Measurements from ENCODE around the gene TPM3.

Gene TPM3

GRCh38 chr1:154199563-154199879 is 7.6 kb upstream of the TPM3 start:
- DNase-seq, result no peak

DNA sequence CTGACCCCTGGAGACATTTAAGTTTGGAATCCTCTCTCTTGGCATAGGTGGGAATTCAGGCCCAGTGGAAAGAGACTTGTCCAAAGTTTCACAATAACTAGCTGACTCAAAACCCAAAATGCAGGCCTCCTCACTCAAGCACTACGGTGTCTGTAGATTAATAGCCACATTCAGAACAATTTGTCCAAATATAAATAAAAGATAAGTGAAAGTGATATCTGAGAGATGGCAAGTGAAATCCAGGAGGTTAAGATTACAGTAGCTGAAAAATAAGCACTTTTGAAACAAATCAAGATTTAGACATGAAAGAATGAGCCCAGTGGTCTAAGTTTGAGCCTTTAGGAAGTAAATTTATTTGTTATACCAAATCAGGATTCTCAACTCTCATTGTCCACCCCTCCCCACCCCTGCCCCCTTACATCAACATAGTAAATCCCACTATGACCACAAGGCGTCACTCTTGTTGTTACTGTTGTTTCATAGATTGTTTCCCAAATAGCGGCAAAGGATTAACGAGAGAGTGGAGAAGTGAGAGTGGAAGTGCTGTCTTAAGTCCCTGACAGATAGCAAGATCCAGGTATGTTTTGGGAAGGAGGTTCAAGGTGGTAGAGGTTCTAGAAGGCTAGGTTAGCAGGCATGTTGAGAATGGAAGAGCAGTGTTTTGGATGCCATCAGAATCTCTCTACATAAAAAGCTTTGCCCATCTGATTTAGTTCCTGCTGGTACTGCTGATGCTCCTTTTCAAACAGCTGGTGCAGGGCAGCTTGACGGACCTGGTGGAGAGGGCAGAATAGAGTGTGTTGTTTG is 7.1 kb upstream of the TPM3 start:
- DNase-seq, result no peak

GRCh38 chr1:154193821-154194220 is 1.9 kb upstream of the TPM3 start:
- peak; percentile 91 for DNase-seq

GRCh38 chr1:154192476-154192875 is 576 bp upstream of the TPM3 start:
- DNase-seq, result no peak

- DNase-seq, result no peak
Observed at GRCh38 chr1:154190550-154190949, 1.4 kb downstream of the TPM3 start.

DNA sequence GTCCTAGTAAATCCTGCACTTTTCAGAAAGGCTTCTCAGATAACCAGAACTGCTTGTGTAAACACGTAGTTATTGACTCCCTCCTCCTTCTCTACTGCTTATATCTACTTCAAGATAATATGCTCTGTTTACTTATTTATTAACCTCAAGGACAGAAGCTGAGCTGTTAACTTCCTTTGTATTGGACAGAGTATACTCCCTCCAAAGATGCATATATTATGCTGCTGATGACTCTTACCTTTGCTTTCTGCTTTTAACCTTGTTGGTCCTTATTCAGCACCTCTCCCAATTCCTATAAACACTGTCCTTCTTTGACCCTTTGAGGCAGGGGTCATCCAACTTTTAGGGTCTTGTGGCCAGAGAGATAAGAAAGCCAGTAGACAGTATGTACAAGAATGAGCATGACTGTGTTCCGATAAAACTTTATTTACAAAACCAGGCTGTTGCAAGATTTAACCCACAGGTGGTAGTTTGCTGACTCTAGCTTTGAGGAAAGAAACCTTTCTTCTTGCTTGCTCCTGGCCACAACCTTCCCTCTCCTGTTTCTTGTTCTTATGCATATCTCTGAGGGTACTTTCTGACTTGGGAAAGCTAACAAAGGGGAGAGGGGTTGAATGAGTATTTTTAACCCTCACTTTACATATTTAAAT is 4.9 kb downstream of the TPM3 start:
- DNase-seq, result peak; percentile 17

DNA sequence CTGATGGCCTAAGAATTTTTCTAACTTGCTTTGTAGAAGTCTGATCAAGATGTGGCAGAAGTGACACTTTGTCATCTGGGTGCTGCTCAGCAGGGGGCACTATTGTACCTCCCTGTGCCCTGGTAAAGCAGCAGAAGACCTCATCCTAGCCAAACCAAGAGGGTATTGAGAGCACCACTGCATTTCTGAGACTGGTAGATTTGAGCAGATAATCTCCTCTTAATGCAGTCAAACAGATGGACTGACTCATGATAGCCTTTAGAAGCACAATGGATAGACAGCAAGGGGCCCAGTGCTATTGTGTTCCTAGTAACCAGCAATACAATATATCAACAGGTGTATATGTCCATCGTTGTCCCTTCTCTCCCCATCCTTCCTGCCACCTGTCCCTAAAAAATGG is 5.7 kb downstream of the TPM3 start:
- peak; percentile 63 for DNase-seq

DNA sequence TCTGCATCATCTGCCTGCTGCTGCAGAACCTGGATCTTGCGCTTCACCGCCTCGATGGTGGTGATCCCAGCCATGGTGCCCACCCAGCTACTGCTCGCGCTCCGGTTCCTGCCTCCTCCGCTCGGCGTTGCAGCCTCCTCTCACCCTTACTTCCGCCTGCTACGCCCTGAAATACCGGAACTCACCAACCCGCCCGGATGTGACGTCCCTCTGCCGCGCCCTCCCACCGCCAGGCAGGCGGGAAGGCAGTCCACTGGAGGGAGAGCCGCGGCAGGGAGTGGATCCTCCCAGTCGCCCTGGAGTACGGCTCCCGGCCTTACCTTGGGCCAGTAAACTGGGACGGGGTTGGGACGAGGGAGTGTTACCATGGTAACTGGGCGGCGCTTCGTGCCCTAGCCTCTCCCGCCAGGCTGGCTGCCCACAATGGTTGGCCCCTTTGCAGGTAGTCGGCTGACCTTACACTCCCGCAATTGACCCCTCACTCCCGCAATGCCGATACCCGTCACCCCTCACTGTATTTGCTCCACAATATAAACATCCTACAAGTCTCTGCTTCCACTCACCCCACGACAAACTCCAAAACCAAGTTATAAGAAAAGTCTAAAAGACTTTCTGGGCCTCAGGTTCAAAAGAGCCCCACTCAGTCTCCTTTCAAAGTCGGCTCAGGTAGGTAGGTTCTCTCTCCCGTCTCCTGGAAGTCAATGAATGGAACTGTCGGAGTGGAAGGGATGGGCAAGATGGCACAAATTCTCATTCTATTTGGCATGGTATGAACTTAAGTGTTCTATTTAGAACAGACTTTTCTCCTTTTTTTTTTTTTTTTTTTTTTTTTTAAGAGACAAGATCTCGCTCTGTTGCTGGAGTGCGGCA is 8.6 kb downstream of the TPM3 start:
- DNase-seq, result peak; percentile 97

DNA sequence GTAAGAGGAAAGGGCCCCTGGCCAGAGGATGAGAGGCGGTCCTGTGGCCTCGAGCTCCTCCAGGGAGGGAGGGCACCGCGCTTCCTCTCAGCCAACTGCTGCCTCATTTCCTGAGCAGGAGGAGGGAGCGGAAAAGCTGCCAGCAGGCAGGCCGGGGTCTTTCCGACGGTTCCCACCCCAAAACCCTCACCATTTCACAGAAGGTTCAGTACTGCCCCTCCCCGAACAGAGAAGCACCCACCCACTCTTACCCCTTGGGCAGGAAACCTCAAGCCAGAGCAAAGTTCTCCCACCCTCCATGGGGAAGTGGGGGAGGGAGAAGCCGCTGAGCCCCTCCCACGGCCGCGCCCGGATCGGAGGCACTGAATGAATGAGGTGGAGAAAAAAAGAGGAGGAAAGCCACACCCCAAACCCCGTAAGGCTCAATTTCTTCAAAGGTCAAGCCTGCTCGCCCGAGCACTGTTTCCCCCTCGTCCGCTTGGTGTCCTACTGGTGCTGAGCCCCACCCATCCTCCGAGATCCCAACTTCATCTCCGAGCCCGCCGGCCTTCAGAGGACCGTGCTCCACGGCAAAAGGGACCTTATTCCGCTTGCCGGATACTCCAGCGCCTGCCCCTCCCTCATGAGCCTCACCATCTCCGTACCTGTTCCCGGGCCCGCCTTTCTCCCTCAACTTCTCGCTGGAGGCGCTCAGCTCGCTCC is 9.4 kb downstream of the TPM3 start:
- peak; percentile 33 for DNase-seq

DNA sequence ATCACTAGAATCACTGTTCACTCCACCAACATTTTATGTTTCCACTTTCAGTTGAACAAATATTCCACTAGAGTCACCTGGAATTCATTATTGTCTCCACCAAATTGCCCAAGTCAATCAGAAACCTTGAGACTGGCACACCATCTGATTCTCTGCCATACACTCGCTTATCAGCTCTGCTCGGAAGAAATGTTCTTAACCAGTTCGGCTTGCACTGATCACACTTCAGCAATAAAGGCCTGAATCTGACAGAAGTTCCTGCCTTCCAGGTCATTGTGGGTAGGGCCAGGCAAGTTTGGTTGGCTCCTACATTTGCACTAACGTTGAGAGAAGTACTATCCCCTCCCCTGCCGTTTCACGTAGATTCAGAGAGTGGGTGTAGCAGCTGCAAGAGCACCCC is 10.0 kb downstream of the TPM3 start:
- DNase-seq, result no peak

- DNase-seq, result no peak
Observed at GRCh38 chr1:154179946-154180687, 11.8 kb downstream of the TPM3 start.

- DNase-seq, result no peak
Observed at GRCh38 chr1:154178911-154179811, 12.7 kb downstream of the TPM3 start.

DNA sequence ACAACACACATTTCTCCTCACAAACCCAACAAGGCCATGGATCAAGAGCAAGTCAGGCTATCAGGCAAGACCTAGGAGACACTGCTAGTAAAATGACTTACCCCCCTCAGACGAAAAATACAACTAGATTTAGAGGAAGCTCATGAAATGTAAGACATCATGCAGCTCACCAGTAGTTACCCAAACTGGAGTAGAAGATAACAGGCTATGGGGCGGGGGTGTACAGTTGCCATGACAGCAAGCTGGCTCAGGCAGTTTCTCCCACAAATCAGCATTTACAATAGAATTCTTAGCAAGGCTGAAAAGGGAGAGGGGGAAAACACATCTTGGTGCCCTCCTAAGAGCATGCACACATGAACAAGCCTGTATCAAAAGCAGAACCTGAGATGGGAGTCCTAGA is 13.9 kb downstream of the TPM3 start:
- no peak for DNase-seq

- no peak for DNase-seq
Observed at GRCh38 chr1:154176337-154176736, 15.6 kb downstream of the TPM3 start.

GRCh38 chr1:154174654-154175053 is 17.2 kb downstream of the TPM3 start:
- DNase-seq, result no peak

GRCh38 chr1:154171880-154172279 is 20.0 kb downstream of the TPM3 start:
- no peak for DNase-seq

DNA sequence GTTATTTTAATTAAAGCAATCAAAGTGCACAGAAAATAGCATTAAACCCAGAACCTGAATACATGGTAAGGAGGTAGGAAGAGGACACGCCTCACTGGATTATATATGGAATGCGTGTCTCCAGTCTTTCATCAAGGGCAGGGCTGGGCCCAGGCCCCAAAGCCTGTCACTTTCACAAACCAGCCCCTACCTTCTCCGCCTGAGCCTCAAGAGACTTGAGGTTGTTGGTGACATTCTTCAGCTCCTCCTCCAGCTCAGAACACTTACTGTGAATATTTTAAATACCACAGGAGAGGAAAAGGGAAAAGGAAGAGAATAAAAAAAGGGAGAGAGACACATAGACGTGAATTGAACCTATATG is 20.7 kb downstream of the TPM3 start:
- no peak for DNase-seq

- no peak for DNase-seq
Observed at GRCh38 chr1:154170547-154171222, 21.2 kb downstream of the TPM3 start.

GRCh38 chr1:154167461-154167860 is 24.4 kb downstream of the TPM3 start:
- DNase-seq, result no peak

- DNase-seq, result no peak
Observed at GRCh38 chr1:154166207-154166606, 25.7 kb downstream of the TPM3 start.

DNA sequence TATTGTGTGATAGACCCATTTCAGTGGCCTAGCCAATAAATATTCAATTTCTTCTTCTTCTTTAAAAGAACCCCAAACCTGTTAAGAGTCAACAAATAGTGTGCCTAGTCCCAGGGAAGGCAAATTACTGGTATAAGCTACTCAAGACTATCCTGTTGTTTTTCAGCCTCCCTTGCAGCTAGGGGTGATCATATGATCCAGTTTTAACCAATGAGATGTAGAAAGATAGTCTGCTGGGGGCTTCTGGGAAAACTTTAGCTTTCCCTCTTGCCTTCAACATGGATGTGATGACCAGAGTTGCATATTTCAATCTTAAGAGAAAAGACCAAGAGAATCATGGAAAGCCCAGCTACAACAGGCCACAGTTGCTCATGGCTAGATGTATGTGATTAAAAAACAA is 32.3 kb downstream of the TPM3 start:
- DNase-seq, result no peak
